GM19025 (cell line): ENCODE results near the gene ENKD1.

Source experiments
- ATAC-seq: cut with Tn5 transposase; IDR thresholded peaks from one replicate; pipeline ENCODE4 v1.9.1; 2021; ENCODE audit warnings: mild to moderate bottlenecking, low read depth, moderate library complexity; ENCODE audit not compliant: unreplicated experiment

Gene ENKD1

GRCh38 chr16:67652578-67653127, 13.9 kb downstream of the ENKD1 start:
- no peak for ATAC-seq

- ATAC-seq: no peak
Observed at GRCh38 chr16:67651847-67652246, 14.7 kb downstream of the ENKD1 start.

GRCh38 chr16:67651039-67651438, 15.5 kb downstream of the ENKD1 start:
- no peak for ATAC-seq

- no peak for ATAC-seq
Observed at GRCh38 chr16:67650023-67650422, 16.5 kb downstream of the ENKD1 start.

GRCh38 chr16:67649494-67649931, 17.0 kb downstream of the ENKD1 start:
- no peak for ATAC-seq

- no peak for ATAC-seq
Observed at GRCh38 chr16:67648764-67649407, 17.7 kb downstream of the ENKD1 start.

- no peak for ATAC-seq
Observed at GRCh38 chr16:67648088-67648763, 18.3 kb downstream of the ENKD1 start.

- no peak for ATAC-seq
Observed at GRCh38 chr16:67647681-67648080, 18.9 kb downstream of the ENKD1 start.

GRCh38 chr16:67647111-67647651, 19.4 kb downstream of the ENKD1 start:
- no peak for ATAC-seq

- ATAC-seq: no peak
Observed at GRCh38 chr16:67645397-67646121, 21.0 kb downstream of the ENKD1 start.

GRCh38 chr16:67644038-67644437, 22.5 kb downstream of the ENKD1 start:
- no peak for ATAC-seq

- ATAC-seq: no peak
Observed at GRCh38 chr16:67641779-67642708, 24.5 kb downstream of the ENKD1 start.

- ATAC-seq: no peak
Observed at GRCh38 chr16:67637625-67638024, 28.9 kb downstream of the ENKD1 start.

- no peak for ATAC-seq
Observed at GRCh38 chr16:67636713-67637112, 29.8 kb downstream of the ENKD1 start.

- no peak for ATAC-seq
Observed at GRCh38 chr16:67632415-67633172, 34.0 kb downstream of the ENKD1 start.

- no peak for ATAC-seq
Observed at GRCh38 chr16:67628216-67628615, 38.3 kb downstream of the ENKD1 start.

- ATAC-seq: no peak
Observed at GRCh38 chr16:67613808-67614207, 52.7 kb downstream of the ENKD1 start.
